Parathyroid adenoma (tissue), 2 donors: ENCODE results near the gene IPCEF1.

Experiments used
- H2AFZ ChIP-seq: fragments of 300-600 bp; sonication (generic); one replicate; pipeline ENCODE4 v1.7.0; 2017; ENCODE audit warnings: antibody characterized with exemption, mild to moderate bottlenecking
- H3K27ac ChIP-seq: fragments of 300-600 bp; sonication (generic); one replicate; pipeline ENCODE4 v1.7.0; 2017
- H3K27me3 ChIP-seq: fragments of 300-600 bp; sonication (generic); one replicate; pipeline ENCODE4 v1.7.0; 2017; ENCODE audit warnings: low read length; ENCODE audit not compliant: control insufficient read depth, insufficient read depth
- H3K36me3 ChIP-seq: fragments of 300-600 bp; sonication (generic); one replicate; pipeline ENCODE4 v1.7.0; 2017; ENCODE audit warnings: low read length; ENCODE audit not compliant: control insufficient read depth, insufficient read depth
- H3K4me1 ChIP-seq: fragments of 300-600 bp; sonication (generic); one replicate; pipeline ENCODE4 v1.7.0; 2017; ENCODE audit warnings: control low read depth
- H3K4me2 ChIP-seq: fragments of 300-600 bp; sonication (generic); one replicate; pipeline ENCODE4 v1.7.0; 2017; ENCODE audit warnings: low read length
- H3K4me3 ChIP-seq: fragments of 300-600 bp; sonication (generic); one replicate; pipeline ENCODE4 v1.7.0; 2017; ENCODE audit warnings: low read depth, low read length
- H3K79me2 ChIP-seq: fragments of 300-600 bp; sonication (generic); one replicate; pipeline ENCODE4 v1.7.0; 2017; ENCODE audit warnings: control low read depth
- H3K9ac ChIP-seq: fragments of 300-600 bp; sonication (generic); one replicate; pipeline ENCODE4 v1.7.0; 2017; ENCODE audit warnings: mild to moderate bottlenecking
- H3K9me3 ChIP-seq: fragments of 300-600 bp; sonication (generic); one replicate; pipeline ENCODE4 v1.7.0; 2017; ENCODE audit warnings: low read length; ENCODE audit not compliant: control insufficient read depth
- TF ChIP-seq, protein P1 (sequence below): fragments of 300-600 bp; sonication (generic); IDR thresholded peaks from one replicate; pipeline ENCODE4 v1.7.0; 2017; ENCODE audit warnings: antibody characterized with exemption, mild to moderate bottlenecking
- donor health status: primary hyperparathyroidism.

The IPCEF1 gene

DNA sequence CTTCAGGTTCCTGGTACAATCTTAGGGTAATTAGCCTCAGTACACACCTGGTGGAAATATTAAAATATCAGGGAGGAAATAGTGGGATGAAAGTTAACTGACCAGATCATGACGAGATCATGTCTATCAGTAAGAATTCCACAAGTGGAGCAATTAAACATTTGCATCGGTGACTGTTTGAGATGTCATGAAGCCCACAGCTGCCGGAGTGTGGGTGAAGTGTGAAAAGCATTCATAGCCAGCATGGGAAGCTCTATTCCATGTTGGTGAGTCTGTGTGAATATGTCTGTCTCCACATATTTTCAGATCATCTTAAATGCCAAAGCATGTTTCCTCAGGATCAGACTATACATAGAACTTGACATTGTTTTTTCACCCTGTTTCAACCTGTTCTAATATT is 142.8 kb downstream of the IPCEF1 start:
- Histone ChIP-seq H3K4me1 (peaks cover 1% of the 10 kb centered on the region), H3K79me2 (no peaks in the 10 kb centered on the region), H3K27ac (no peak overlapping the region), H2AFZ (no peak overlapping the region), H3K4me2 (no peak overlapping the region), H3K27me3 (no peaks in the 10 kb centered on the region), H3K36me3 (no peaks in the 10 kb centered on the region), H3K4me3 (no peak overlapping the region), H3K9ac (no peak overlapping the region), H3K9me3 (no peaks in the 10 kb centered on the region)
- TF ChIP-seq, protein P1, sequence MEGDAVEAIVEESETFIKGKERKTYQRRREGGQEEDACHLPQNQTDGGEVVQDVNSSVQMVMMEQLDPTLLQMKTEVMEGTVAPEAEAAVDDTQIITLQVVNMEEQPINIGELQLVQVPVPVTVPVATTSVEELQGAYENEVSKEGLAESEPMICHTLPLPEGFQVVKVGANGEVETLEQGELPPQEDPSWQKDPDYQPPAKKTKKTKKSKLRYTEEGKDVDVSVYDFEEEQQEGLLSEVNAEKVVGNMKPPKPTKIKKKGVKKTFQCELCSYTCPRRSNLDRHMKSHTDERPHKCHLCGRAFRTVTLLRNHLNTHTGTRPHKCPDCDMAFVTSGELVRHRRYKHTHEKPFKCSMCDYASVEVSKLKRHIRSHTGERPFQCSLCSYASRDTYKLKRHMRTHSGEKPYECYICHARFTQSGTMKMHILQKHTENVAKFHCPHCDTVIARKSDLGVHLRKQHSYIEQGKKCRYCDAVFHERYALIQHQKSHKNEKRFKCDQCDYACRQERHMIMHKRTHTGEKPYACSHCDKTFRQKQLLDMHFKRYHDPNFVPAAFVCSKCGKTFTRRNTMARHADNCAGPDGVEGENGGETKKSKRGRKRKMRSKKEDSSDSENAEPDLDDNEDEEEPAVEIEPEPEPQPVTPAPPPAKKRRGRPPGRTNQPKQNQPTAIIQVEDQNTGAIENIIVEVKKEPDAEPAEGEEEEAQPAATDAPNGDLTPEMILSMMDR, result no peak

GRCh38 chr6:154210678-154211077 is 145.9 kb downstream of the IPCEF1 start:
- Histone ChIP-seq H3K27ac (no peak overlapping the region), H3K27me3 (no peaks in the 10 kb centered on the region), H3K9me3 (no peaks in the 10 kb centered on the region), H2AFZ (no peak overlapping the region), H3K9ac (no peak overlapping the region), H3K79me2 (no peaks in the 10 kb centered on the region), H3K4me2 (no peak overlapping the region), H3K4me1 (no peaks in the 10 kb centered on the region), H3K4me3 (no peak overlapping the region), H3K36me3 (no peaks in the 10 kb centered on the region)
- TF ChIP-seq, protein P1, result no peak

DNA sequence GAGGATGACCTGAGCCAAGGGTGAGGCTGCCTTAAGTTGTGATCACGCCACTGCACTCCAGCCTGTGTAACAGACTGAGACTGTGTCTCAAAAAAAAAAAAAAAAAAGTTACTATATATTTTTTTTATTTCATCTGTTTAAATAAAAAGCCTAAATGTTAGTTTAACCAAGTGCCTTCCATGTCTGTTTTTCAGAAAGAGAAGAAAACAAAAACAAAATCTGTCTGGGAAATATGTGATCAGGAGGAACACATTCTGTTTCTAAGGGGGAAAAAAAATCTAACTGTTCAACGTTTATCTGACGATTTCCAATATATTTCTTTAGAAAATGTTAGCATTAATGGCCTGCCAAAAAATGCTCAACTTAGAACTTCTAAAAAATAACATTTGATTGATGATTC is 147.0 kb downstream of the IPCEF1 start:
- H3K9me3 ChIP-seq, result no peaks in the 10 kb centered on the region
- no peak overlapping the region for H3K4me2 ChIP-seq
- H3K79me2 ChIP-seq, result no peaks in the 10 kb centered on the region
- no peak overlapping the region for H3K9ac ChIP-seq
- H3K4me1 ChIP-seq, result no peaks in the 10 kb centered on the region
- no peak overlapping the region for H3K4me3 ChIP-seq
- H3K27ac ChIP-seq, result no peak overlapping the region
- TF ChIP-seq, protein P1, result no peak
- H3K27me3 ChIP-seq, result no peaks in the 10 kb centered on the region
- no peaks in the 10 kb centered on the region for H3K36me3 ChIP-seq
- H2AFZ ChIP-seq, result no peak overlapping the region

DNA sequence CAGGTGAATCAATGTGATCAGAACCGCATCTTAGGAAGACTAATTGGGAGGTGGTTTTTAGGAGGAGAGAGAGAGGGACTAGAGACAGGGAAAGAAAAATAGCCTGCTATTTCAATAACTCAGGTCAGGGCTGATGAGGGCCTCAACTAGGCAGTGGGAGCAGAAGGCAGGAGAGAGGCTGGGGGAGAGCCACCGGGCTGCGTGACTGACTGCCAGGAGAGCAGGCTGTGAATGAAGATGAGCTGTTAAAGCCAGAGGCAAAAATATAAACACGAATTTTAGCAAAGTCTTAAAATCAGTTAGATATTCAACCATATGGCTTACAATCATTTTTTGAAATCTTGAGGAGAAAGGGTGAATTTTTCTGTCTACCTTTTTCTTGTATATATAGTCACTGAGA is 149.6 kb downstream of the IPCEF1 start:
- TF ChIP-seq, protein P1, result no peak
- Histone ChIP-seq H3K27ac (no peak overlapping the region), H3K4me3 (no peak overlapping the region), H3K9me3 (no peaks in the 10 kb centered on the region), H3K79me2 (no peaks in the 10 kb centered on the region), H3K36me3 (no peaks in the 10 kb centered on the region), H3K4me2 (no peak overlapping the region), H2AFZ (no peak overlapping the region), H3K4me1 (no peaks in the 10 kb centered on the region), H3K9ac (no peak overlapping the region), H3K27me3 (no peaks in the 10 kb centered on the region)

DNA sequence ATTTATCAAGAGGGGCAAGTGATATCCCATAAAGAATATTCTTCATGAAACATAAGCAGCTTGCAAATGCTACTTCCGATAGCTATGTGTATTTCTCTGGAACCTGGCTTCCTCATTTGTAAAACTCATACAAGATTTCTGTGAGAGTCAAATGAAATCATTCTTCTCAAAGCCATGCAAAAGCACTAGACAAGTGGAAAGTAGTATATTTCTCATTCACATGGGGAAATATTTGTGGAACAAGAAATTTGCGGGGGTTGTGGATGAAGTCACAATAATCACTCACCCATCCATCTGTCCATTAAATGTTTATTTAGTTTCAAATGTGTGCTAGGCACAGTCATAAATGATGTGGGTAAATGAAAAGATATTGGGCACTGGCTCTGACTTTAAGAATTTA is 150.5 kb downstream of the IPCEF1 start:
- no peaks in the 10 kb centered on the region for H3K36me3 ChIP-seq
- H3K9me3 ChIP-seq, result no peaks in the 10 kb centered on the region
- no peak overlapping the region for H3K4me2 ChIP-seq
- TF ChIP-seq, protein P1, result no peak
- H3K4me1 ChIP-seq, result no peaks in the 10 kb centered on the region
- H3K9ac ChIP-seq, result no peak overlapping the region
- H3K4me3 ChIP-seq, result no peak overlapping the region
- H3K27me3 ChIP-seq, result no peaks in the 10 kb centered on the region
- H3K27ac ChIP-seq, result no peak overlapping the region
- H2AFZ ChIP-seq, result no peak overlapping the region
- H3K79me2 ChIP-seq, result no peaks in the 10 kb centered on the region
